Fibroblast of the aortic adventitia (primary cell): ENCODE results near the gene CAMK1D. TPM values are rescaled to one million over a fixed set of nuclear protein-coding genes. Genes with fewer than 3 reads are reported as not detected.

Experiments
- DNase-seq: peaks from one replicate; pipeline ENCODE4 v3.0.0-alpha.2; 2010; ENCODE audit warnings: low read depth
- H3K4me3 ChIP-seq: 2 replicates; pipeline ENCODE4 v1.5.1; 2011; ENCODE audit warnings: low read depth, mild to moderate bottlenecking, control low read depth, low read length, moderate library complexity
- total RNA-seq: library from RNA; depleted of rRNA; stranded (reverse); fragments of >200 nt; gene quantifications from 2 replicates; pipeline ENCODE4 v1.2.3, GENCODE V29; 2012; ENCODE audit warnings: low replicate concordance
- TF ChIP-seq, protein P1 (sequence below): IDR thresholded peaks from 2 replicates; pipeline ENCODE4 v1.5.1; 2011; ENCODE audit warnings: mild to moderate bottlenecking, low read length, control low read depth, inconsistent platforms; ENCODE audit not compliant: insufficient read depth

The CAMK1D gene
- total RNA-seq, 1 donor = 9.8 TPM

GRCh38 chr10:12480440-12480839 is 131.1 kb downstream of the CAMK1D start:
- DNase-seq = no peak
- TF ChIP-seq, protein P1, sequence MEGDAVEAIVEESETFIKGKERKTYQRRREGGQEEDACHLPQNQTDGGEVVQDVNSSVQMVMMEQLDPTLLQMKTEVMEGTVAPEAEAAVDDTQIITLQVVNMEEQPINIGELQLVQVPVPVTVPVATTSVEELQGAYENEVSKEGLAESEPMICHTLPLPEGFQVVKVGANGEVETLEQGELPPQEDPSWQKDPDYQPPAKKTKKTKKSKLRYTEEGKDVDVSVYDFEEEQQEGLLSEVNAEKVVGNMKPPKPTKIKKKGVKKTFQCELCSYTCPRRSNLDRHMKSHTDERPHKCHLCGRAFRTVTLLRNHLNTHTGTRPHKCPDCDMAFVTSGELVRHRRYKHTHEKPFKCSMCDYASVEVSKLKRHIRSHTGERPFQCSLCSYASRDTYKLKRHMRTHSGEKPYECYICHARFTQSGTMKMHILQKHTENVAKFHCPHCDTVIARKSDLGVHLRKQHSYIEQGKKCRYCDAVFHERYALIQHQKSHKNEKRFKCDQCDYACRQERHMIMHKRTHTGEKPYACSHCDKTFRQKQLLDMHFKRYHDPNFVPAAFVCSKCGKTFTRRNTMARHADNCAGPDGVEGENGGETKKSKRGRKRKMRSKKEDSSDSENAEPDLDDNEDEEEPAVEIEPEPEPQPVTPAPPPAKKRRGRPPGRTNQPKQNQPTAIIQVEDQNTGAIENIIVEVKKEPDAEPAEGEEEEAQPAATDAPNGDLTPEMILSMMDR = no peak
- no peak overlapping the region for H3K4me3 ChIP-seq

DNA sequence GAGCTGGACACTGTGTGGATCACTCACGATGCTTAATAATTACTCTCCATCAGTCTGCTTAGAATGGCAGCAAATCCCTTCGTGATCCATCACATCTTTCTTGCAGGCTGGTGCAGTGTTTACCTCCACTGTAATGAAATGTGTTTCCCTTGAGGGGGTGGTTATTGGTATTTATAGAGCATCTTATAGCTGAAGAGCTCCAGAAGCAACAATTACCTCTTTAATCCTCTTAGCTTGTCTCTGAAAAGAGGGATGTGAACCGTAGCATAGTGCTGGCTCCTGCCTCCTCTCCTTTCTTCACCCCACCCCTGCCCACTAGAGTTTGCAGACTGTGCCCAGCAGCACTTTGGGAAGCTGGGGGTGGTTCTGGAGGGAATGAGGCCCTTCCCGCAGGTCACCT is 132.6 kb downstream of the CAMK1D start:
- DNase-seq = no peak
- no peak overlapping the region for H3K4me3 ChIP-seq
- TF ChIP-seq, protein P1 = no peak

DNA sequence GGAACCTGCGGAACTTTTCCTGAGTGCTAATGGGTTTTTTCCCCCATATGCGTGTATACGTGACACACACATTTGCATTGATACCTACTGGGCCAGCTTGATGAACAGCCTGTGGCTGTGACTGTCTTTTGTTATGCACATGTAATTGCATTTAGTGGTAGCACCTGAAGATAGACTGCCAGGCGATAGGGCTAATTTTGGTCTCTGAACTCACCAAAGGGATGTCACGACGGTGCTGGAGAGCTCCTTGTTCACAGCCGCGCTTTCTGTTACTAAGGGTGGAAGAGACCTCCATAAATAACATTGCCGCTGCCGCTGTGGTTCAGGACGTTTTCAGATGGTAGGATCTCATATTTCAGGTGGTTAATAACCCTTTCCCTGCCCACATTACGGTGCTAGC is 133.2 kb downstream of the CAMK1D start:
- no peak for DNase-seq
- TF ChIP-seq, protein P1 = no peak
- H3K4me3 ChIP-seq = no peak overlapping the region

GRCh38 chr10:12484002-12484918 is 134.9 kb downstream of the CAMK1D start:
- no peak overlapping the region for H3K4me3 ChIP-seq
- DNase-seq = no peak

DNA sequence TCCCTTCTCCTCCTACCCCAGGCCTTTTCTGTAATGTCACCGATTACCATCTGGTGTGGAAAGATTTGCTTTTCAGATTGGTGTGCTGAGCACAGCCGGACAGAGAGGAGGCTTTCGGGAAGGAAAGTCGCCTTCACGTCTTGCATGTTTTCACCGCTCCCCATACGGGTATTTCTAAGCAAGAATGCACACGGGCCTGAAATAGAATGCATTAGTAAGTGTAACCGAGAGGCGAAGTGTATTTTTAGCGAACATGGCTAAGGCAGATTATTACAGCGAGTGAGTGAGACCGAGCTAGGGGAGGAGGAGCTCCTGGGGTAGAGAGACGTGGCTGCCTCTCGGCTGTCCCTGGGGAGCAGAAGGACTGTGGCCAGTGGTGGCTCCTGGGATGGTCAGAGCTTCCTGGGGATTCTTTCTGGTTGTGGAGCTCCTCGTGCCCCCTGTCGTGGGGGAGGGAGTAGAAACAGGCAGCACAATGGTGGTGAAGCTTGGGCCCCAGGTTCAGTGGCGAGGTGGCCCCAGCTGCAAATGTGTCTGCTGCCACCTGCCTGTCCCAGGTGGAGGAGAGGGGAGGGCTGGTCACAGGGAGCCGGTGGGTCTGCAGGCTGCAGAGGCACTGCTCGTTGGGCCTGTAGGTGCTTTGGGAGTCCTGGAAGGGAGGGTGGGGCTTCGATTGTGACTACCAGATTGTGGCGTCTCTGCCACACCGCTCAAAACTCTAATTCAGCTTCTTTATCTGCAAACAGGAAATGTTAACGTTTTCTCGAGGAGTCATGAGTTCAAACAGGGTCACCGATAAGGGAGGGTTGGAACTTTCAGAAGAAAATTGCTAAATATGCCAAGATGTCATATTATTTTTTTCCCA is 135.8 kb downstream of the CAMK1D start:
- TF ChIP-seq, protein P1 = no peak
- no peak overlapping the region for H3K4me3 ChIP-seq
- DNase-seq = no peak

More at GRCh38 chr10:12484002-12484918, 134.9 kb downstream of the CAMK1D start:
- TF ChIP-seq, protein P1 = no peak

DNA sequence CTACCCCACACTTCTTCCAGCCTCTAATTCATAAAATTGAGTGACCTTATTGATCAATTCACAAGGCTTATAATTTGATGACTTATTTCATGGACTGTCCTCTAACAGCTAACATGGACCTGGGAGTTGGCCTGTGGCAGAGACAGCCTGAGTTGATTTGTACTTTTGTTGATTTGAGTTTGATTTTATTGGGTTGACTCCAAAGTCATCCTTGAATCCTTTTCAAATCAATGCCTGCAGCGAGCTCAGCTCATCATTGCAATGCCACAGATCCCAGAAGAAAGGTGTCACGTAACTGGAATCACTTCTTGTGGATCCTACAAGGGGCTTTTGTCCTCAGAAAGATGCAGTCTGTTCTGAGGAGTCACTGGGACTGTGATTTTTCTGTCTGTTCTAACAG is 138.0 kb downstream of the CAMK1D start:
- TF ChIP-seq, protein P1 = no peak
- H3K4me3 ChIP-seq = no peak overlapping the region
- DNase-seq = no peak
